HFF-Myc (cell line): ENCODE data around the gene TMEM219.

Experiments
- DNase-seq: peaks from one replicate; pipeline ENCODE4 v3.0.0-alpha.2; 2011; ENCODE audit warnings: low read depth; ENCODE audit errors: extremely low read depth
- H3K4me3 ChIP-seq: replicated peaks from 2 replicates; pipeline ENCODE4 v1.5.1; 2011; ENCODE audit warnings: low read depth, mild to moderate bottlenecking, control low read depth, low read length
- CTCF ChIP-seq: IDR thresholded peaks from 2 replicates; pipeline ENCODE4 v1.5.1; 2012; ENCODE audit warnings: mild to moderate bottlenecking, low read depth, low read length, control low read depth; ENCODE audit errors: missing control alignments

TMEM219 gene, protein sequence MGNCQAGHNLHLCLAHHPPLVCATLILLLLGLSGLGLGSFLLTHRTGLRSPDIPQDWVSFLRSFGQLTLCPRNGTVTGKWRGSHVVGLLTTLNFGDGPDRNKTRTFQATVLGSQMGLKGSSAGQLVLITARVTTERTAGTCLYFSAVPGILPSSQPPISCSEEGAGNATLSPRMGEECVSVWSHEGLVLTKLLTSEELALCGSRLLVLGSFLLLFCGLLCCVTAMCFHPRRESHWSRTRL

GRCh38 chr16:29961479-29962343, at the start of gene TMEM219:
Gene TMEM219 (plus strand): TSS chr16:29962079. CDS start chr16:29963144, 1,065 bp downstream.
- peak within 1 kb of the TSS; percentile 63 for H3K4me3 ChIP-seq
- peak; percentile 35 for DNase-seq
- peak; percentile 27 for TF ChIP-seq CTCF

- no peak for TF ChIP-seq CTCF
- no peak overlapping the region for H3K4me3 ChIP-seq
- no peak for DNase-seq
Measured at GRCh38 chr16:29912087-29912486, 49.8 kb upstream of the TMEM219 start.

- TF ChIP-seq CTCF = no peak
- no peak overlapping the region for H3K4me3 ChIP-seq
- DNase-seq = no peak
Measured at GRCh38 chr16:29913514-29913913, 48.4 kb upstream of the TMEM219 start.

DNA sequence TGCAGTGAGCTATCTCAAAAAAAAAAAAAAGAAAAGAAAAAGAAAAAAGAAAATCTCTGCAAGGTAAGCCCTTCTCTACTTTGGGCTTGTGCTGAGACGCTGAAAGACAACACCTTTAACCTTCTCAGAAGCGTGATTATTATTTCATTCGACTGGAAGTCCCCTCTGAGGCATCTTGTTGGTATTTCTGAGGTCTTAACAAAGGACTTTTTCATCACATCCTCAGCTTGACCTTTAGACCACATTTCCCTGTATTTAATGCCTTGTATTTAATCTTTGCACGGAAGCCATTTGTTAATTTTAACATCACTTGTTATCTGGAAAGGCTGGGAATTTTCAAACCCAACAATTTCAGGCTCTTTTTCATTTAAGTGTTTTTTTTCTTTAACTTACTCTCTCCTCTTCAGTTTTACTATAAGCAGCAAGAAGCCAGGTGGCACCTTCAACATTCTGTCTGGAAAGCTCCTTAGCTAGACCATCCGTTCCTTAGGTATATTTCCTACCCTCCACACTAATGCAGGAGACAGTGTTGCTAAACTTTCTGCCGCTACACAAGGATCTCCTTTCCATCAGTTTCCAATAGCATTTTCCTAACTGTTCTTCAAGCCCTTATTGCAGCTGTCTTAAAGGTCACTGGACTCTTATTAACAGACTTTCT, 46.2 kb upstream of the TMEM219 start:
- TF ChIP-seq CTCF = no peak
- no peak for DNase-seq
- no peak overlapping the region for H3K4me3 ChIP-seq

- TF ChIP-seq CTCF = no peak
- no peak for DNase-seq
- no peak overlapping the region for H3K4me3 ChIP-seq
Measured at GRCh38 chr16:29916979-29917378, 44.9 kb upstream of the TMEM219 start.

DNA sequence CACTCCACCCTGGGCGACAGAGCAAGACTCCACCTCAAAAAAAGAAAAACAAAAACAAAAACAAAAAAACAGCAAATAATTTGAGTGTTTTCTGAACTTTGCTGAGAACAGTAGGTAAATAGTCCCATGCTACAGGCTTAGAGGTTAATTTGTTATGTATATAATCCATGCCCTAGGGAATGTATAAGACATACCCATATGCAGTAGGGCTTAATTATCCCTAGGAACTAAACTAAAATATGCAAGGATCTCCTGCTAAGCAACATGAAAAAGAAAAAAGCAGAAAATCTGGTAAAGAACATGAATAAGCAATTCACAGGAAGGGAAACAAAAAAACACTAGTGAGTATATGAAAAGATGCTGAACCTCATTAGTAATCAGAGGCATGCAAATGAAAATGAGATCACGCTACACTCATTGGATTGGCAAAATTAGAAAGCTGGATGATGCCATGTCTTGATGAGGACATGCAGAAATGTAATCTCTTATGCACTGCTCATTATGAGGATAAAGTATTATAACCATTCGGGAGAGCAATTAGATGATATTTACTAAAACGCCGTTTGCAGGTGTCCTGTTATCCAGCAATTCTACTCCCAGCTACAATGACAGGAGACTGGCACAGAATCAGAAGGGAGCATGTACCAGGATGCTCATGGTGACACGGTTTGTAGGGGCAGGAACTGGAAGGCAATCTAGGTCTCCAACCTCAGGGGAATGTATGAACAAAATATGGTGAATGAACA, 41.4 kb upstream of the TMEM219 start:
- DNase-seq = no peak
- H3K4me3 ChIP-seq = no peak overlapping the region
- no peak for TF ChIP-seq CTCF
